ENCODE results near the gene RBM38.

Gene RBM38

DNA sequence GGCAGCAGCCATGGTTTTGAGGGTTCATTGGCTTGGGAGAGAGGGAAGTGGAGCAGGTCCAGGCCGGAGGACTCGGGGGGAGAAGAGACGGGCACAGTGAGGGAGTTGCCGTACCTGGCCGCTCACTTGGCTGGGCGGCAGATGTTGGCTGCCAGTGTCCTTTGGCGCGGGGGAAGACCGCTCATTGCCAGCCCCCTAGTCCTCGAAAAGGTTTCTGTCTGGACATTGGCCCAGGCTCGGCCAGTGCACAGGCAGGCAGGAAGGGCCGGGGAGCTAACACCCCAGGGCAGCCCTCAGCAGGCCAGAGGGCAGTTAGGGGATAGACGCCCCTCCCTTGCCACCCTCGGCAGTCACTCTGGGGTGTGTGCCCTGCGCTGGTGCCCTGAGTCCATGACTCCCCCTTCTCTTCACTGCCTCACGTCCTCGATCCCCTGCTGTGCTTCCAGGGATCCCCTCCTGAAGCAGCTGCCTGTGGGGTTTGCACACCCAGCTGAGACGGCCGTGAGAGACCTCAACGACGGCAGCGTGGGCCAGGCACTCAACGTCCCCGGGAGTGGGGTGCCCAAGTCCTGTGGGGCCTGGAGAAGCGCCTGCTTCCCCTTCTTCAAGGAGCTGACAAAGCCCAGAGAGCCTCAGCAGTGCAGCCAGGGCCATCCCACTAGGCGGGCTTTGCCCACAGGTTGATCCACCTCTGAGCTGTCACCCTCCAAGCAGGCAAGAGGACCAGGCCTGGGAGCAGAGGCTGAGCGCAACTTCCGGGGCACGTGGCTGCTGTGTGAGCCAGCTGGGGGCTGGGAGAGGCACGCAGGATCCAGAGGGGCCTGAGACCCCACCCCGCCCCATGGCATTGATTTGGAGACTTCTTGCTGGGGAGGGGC, 20.4 kb downstream of the RBM38 start:
- H3K27ac ChIP-seq: no peak overlapping the region
- CTCF ChIA-PET: interaction anchor here (0.6 to 2.1 kb wide), 3 partner anchors 12 to 16 kb away, joined by 3 to 7 read pairs (median 3); no protein-coding TSS in a partner anchor
- TF ChIP-seq, protein P1, sequence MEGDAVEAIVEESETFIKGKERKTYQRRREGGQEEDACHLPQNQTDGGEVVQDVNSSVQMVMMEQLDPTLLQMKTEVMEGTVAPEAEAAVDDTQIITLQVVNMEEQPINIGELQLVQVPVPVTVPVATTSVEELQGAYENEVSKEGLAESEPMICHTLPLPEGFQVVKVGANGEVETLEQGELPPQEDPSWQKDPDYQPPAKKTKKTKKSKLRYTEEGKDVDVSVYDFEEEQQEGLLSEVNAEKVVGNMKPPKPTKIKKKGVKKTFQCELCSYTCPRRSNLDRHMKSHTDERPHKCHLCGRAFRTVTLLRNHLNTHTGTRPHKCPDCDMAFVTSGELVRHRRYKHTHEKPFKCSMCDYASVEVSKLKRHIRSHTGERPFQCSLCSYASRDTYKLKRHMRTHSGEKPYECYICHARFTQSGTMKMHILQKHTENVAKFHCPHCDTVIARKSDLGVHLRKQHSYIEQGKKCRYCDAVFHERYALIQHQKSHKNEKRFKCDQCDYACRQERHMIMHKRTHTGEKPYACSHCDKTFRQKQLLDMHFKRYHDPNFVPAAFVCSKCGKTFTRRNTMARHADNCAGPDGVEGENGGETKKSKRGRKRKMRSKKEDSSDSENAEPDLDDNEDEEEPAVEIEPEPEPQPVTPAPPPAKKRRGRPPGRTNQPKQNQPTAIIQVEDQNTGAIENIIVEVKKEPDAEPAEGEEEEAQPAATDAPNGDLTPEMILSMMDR (conservative IDR thresholded peaks at IDR 0.05; ENCODE audit: low read depth): no peak
- no peak for DNase-seq (ENCODE audit: low spot score)
- POLR2A ChIA-PET (ENCODE audit: low non-redundant PET): no interaction called here

DNA sequence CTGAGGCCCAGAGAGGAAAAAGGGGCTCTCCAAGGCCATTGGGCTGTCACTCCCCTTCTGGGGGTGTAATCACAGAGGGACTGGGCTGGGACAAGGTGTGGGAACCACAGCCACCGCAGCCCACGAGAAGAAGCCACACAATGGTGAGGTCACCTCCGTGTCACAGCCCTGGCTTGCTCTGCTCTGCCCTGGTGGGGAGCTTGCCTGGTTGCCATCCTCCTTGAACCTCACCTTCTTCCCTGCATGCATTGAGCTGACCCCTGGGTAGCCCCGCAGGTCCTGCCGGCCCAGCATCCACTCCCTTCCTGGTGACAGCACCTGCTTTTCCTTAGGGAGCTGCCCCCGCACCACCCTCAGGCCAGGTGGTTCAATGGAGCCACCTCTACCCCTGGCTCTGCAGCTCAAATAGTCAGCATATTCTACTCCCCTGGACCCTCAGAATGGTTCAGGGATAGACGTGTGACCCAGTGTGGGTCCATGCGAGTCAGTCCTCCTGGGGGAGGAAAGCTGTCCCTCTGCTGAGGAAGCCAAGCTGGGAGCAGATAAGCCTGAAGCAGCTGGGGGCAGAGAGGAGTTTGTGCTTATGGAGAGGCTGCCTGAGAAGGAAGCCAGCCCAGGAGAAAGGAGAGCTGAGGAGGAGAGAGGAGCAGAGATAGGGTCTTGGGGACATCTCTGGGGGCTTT, 21.3 kb downstream of the RBM38 start:
- DNase-seq (ENCODE audit: low spot score): no peak
- CTCF ChIA-PET: interaction anchor here (0.5 to 2.1 kb wide), 6 partner anchors 12 to 1016 kb away, joined by 3 to 7 read pairs (median 4); no protein-coding TSS in a partner anchor
- POLR2A ChIA-PET (ENCODE audit: low non-redundant PET): no interaction called here
- no peak overlapping the region for H3K27ac ChIP-seq
- TF ChIP-seq, protein P1 (conservative IDR thresholded peaks at IDR 0.05; ENCODE audit: low read depth): no peak

DNA sequence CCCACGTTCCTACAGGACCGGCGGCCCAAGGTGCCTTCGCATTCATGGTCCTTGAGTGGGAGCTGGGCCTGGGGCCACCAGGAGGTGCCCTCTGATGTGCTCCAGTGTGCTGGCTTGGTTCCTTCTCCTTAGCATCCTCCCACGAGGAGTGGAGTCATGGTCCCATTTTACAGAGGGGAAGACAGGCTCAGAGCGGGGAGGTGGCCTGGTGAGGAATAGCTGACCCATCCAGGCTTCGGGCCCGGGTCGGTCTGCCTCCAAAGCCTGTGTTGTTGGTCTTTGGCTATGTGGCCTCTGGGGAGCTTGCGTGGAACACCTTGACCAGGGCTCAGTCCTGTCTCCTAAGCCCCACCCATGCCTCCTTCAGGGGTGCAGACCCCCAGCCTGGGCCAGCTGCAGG, 22.8 kb downstream of the RBM38 start:
- ChIA-PET POLR2A (ENCODE audit: low non-redundant PET) (no interaction called here), CTCF (interaction anchor here (2.1 kb wide), 1 partner anchor 12 kb away, joined by 7 read pairs; no protein-coding TSS in a partner anchor)
- H3K27ac ChIP-seq: no peak overlapping the region
- DNase-seq (ENCODE audit: low spot score): no peak
- TF ChIP-seq, protein P1 (conservative IDR thresholded peaks at IDR 0.05; ENCODE audit: low read depth): no peak

DNA sequence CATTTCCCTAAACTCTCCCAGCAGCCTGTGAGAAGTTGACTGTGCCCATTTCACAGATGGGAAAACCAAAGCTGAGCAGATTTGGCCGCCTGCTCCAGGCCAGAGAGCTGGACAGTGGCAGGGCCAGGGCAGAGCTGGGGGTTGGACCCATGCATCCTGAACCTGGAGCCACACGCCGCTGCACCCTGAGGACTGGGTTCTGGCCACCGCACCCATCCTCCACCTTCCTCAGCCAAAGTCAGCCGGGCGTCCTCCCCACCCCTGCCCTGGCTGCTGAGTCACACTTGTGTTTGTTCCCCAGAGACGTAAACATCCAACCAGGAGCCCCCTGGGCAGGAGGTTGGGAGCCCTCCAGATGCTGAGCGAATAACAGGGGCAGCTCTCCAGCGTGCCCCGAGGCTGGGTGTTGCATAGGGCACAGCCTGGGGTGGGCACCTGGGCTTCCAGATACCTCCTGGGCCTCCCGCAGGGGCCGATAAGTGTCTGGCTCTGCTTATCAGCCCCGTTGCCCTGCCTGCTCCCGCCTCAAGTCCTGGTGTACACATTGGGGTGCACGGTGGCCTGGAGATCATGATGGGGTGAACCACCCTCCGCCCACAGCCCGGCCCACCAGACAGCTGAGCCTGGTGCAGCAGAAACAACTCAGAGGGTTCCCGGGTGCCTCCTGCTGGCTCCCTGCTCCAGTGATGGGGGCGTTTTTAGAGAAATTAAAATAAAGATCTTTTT, 23.8 kb downstream of the RBM38 start:
- POLR2A ChIA-PET (ENCODE audit: low non-redundant PET): no interaction called here

DNA sequence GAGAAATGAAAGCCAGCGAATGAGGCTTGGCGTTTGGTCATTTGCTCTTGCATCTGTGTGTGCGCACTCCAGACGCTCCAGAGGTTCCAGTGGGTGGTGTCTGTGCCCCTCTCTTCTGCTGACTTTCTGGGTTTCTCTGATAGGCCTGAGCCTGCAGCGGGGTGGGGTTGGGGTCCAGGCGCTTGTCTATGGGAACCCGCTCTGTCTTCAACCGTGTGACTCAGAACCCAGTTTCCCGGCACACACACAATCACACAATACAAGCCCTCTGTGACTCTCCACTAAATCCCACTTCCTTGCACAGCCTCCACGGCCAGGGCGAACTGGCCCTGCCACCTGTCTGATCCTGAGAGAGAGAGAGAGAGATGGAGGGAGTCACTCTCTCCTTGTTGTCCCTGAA, 24.6 kb downstream of the RBM38 start:
- TF ChIP-seq, protein P1 (conservative IDR thresholded peaks at IDR 0.05; ENCODE audit: low read depth): no peak
- no peak for DNase-seq (ENCODE audit: low spot score)
- ChIA-PET POLR2A (ENCODE audit: low non-redundant PET) (no interaction called here), CTCF (interaction anchor here (0.6 to 1.7 kb wide), 3 partner anchors 9 to 285 kb away, joined by 3 to 5 read pairs (median 3); no protein-coding TSS in a partner anchor)
- H3K27ac ChIP-seq: no peak overlapping the region

More for the DNA sequence above, 23.8 kb downstream of the RBM38 start:
- TF ChIP-seq, protein P1 (conservative IDR thresholded peaks at IDR 0.05; ENCODE audit: low read depth): no peak
- H3K27ac ChIP-seq: no peak overlapping the region
- DNase-seq (ENCODE audit: low spot score): no peak
- CTCF ChIA-PET: interaction anchor here (0.5 to 1.7 kb wide), 4 partner anchors 10 to 504 kb away, joined by 3 to 4 read pairs (median 3); no protein-coding TSS in a partner anchor
